GM18507 (cell line): Measurements from ENCODE around the gene NRIP3.
"Not testable (repeated sequence)": the region's sequence is repeated elsewhere in the genome, so short reads cannot be mapped to it uniquely, and the experiment has no call there.

Source experiments
- DNase-seq: peaks from one replicate; pipeline ENCODE4 v3.0.0; 2011; ENCODE audit warnings: low read depth; ENCODE audit not compliant: insufficient read length; ENCODE audit errors: extremely low spot score
- FAIRE-seq: peaks from 2 replicates; lab custom pipeline; 2011; peaks lifted over from hg19 to GRCh38; lab: Jason Lieb, UNC

The NRIP3 gene

GRCh38 chr11:8983552-8983951 lies 20.2 kb downstream of the NRIP3 start:
- DNase-seq (no peak), FAIRE-seq (no peak)

GRCh38 chr11:8980485-8980884 lies 23.3 kb downstream of the NRIP3 start:
- DNase-seq: no peak
- FAIRE-seq: no peak

GRCh38 chr11:8979365-8979764 lies 24.4 kb downstream of the NRIP3 start:
- not testable (repeated sequence) for DNase-seq
- FAIRE-seq: peak; percentile 9

GRCh38 chr11:8973121-8973520 lies 30.7 kb downstream of the NRIP3 start:
- DNase-seq: no peak
- FAIRE-seq: no peak

GRCh38 chr11:8971924-8972316 lies 31.9 kb downstream of the NRIP3 start:
- no peak for DNase-seq
- FAIRE-seq: no peak

DNA sequence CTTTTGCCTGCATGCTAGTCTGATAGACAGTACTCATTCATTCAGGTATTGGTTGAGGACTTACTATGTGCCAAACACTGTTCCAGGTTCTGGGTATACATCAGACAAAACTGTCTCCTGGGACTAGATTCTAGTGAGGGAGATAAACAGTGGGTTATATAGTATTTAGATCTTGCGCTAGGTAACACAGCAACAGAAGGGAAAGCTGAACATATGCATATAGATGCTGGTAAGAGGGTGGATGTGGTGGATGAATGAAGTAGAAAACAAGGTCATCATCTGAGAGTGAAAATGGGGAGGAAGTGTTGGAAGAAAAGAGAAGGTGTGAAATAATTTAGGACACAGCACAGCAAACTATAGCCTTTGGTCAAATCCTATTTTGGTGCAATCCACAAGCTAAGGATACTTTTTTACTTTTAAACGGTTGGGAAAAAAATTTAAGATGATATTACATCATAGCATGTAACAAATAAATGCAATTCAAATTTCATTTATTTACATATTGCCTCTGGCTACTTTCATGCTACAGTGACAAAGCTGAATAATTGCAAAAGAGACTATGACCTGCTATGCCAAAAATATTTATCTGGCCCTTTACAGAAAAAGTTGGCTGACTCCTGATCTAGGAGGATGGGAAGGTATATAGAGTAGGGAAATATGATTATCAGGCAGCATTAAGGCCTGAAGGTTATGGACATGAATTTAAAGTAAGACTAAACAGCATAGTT lies 32.4 kb downstream of the NRIP3 start:
- no peak for FAIRE-seq
- DNase-seq: no peak

DNA sequence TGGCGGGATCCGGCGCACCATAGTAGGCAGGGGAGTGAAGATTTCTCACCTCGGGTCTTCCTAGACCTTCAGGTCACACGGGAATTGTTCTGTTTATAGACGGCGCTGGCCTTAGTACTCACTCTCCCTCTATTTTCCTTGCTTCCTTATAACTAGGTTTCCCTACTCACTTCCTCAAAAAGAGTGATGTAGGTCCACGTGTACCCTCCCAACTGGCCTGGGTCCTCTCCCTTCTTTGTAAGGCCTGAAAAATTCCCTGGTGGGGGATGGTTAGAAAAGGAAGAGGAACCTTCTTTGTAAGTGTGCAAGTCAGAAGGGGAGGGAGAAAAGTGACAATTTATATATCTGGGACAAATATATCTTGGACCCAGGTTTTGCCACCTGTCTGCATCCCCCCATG lies 36.6 kb downstream of the NRIP3 start:
- DNase-seq (no peak), FAIRE-seq (no peak)

DNA sequence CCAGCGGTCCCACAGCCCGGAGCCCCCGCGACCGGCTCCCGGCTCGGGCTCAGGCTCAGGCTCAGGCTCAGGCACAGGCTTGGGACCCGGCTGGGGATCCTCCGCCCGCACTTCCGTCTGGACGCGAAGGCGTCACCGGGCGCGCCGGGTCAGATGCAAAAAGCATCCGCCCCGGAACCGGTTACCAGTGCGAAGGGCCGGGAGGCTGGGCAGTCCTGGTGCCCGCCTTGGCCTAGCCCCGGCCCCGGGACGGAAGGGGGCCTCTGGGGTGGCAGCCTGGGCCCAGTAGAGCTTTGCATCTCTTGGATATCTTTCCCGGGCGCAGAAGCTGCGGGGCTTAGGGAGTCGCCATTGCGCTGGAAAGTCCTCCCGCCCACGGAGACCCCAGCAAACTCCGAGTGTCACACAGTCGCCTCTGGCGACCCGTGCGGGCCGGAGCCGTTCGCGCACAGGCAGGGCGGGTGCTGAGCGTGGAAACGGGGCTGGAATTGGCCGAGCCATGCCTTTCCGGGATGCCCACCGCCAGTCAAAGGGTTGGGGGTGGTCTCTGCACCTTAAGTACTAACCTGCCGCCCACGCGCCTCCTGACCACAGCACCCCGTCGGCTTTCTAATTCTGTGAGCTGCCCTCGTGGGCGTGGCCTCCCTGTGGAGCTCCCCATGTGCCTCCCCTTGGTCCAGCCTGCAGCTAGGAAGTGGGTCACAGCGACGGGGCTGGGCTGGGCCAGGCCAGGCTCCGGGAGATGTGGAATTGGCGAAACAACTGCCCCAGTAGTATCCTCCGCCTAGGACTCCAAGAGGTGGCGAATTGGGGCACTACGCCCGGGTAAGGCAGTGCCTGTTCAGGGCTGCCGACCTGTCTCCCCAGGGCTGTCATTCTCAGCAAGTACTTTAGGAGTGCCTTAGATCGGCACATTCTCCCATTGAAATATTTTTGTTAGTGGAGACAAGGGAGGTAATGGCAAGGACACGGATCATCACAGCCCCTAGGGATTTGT lies 39.2 kb downstream of the NRIP3 start, which contains the start of gene TMEM9B:
TMEM9B (minus strand) TSS at position 119 of the 997 bp plus-strand sequence. CDS start 129 bp downstream, outside the sequence.
- DNase-seq: peak; percentile 67
- peak; percentile 94 for FAIRE-seq

GRCh38 chr11:8963569-8964323 lies 40.1 kb downstream of the NRIP3 start:
- DNase-seq (peak; percentile 63), FAIRE-seq (no peak)

GRCh38 chr11:8962841-8963240 lies 41.0 kb downstream of the NRIP3 start:
- FAIRE-seq (no peak), DNase-seq (no peak)

GRCh38 chr11:8961401-8961800 lies 42.4 kb downstream of the NRIP3 start:
- FAIRE-seq (no peak), DNase-seq (no peak)

DNA sequence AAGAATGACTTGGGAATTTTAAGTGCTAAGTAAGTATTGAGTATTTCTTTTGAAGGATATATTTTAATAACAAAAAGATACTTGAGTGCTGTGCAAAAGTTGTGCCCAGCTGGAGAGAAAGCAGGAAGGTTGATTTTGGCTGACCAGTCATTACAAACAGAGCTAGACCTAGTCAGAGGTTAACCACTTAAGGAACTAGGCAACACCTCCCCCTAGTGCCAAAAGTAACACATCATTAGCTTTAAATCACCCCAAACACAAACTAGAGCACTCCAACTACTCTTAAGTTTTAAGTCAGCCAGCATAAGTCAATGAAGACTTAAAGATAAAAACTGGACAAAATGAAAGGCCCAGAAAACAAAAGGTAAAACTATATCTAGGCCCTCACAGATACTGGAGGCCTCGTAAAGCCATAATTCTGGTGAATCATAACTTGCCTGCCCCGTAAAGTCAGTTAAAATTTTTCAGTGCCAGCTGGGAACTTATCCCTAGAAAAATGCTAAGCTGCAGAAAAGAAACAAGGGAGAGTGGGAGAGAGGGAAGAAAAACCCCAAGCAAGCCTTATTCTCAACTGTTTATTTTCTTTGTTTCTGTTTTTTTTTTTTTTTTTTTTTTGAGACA lies 44.1 kb downstream of the NRIP3 start:
- FAIRE-seq: peak; percentile 80
- peak; percentile 60 for DNase-seq

- DNase-seq (no peak), FAIRE-seq (no peak)
Measured at GRCh38 chr11:8956860-8957259, 46.9 kb downstream of the NRIP3 start.

DNA sequence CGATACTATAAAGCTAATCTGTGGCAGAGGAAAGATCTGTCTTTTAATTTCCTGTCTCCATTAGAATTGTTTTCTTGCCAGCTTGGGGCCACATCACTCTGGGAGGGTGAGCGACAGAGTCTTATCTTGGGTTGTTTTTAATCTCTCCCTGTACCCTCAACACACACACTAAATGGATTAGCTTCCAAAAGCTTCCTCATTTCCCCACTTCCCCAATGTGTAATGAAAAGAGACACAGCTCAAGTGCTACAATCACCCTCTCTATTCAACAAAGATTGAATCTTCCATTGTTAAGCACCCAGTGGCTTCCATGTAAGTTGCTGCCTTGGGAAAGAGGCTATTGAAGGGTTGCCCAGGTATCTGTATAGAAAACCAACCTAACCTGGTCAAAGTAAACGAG lies 54.9 kb downstream of the NRIP3 start:
- no peak for DNase-seq
- no peak for FAIRE-seq

DNA sequence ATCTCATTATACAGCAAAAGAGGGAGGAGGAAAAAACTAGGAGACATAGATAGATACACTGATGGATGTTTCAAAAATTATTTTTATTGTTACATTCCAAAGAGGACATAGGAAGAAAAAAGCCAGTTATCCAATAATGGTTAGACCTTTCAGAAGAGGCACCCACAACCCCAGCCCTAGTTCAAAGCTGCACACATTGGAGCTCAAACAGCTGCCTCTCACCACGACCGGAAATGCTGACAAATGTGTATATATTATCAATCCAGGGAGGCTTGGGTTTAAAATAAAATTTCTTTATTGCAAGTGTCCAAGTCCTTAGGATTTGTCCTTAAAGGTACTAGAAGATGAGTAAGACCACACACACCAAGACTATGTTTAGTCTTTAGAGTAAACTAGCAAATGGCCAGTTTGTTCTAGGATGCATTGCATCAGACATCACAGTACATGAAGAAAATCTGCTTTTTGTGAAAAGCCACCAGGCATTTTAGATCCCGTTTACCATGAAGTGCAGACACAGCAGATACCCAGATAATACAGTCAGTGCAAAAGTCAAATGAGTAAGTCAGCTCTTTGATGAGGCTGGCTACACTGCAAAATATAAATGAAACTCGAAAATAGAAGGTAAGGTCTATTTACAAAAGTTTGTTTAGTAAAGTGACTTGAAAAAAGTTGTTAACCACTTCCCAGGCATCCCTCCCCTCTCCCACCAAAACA lies 56.4 kb downstream of the NRIP3 start:
- FAIRE-seq (no peak), DNase-seq (no peak)

DNA sequence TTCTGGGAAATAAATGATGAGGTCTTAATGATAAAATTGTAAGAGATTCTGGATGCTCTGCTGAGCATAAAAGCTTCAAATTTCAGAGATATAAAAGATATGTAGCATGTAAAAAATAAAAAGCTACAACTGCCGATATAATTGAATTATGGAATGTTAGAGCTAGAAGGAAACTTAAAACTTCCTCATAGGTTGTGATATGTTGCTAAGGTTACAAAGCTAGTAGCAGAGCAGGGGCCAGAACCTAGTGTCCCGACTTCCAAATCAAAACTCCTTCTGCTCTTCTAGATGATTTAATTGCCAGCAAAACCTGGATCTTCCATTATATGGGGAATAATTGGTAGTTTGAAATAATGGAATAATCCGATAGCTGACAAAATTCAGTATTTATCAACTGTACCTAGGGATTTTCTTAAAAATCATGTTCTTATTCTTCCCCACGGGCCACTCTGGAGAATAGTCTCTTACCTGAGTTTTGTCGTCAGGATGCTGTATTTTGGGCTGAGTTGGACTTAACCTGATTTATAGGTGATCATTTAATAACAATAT lies 61.2 kb downstream of the NRIP3 start, which contains the start of gene ASCL3:
ASCL3 (minus strand) TSS at position 499 of the 549 bp plus-strand sequence. CDS start 4,855 bp downstream, outside the sequence.
- FAIRE-seq (no peak), DNase-seq (no peak)

GRCh38 chr11:8941341-8942103 lies 62.3 kb downstream of the NRIP3 start:
- FAIRE-seq (no peak), DNase-seq (no peak)

DNA sequence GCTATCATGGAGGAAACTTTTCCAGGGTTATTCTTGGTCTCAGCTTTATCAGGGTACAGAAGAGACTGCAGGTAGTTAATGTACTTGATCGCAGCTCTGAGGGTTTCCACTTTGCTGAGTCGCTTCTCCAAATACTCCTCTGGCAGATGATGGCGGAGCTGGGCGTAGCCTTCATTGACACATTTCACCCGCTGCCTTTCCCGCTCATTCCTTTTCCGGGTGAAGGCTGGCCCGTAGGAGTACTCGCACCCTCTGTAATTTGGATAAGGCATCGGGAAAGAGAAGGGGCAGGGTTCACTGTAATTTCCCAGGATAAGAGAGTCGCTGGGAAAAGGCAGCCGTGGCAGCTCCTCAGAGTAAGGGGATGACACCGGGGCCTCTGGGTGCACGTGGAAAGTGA lies 66.1 kb downstream of the NRIP3 start:
- no peak for FAIRE-seq
- no peak for DNase-seq
